ENCODE data around the gene ENPP1. TPM values are rescaled to one million over a fixed set of nuclear protein-coding genes. Genes with fewer than 3 reads are reported as not detected.

Gene ENPP1
- total RNA-seq (2022; extraction: Qiagen RNA extraction), result 1.2 to 1.6 TPM (median 1.5 TPM) in 5 replicates

GRCh38 chr6:131807644-131808459 lies at the start of gene ENPP1:
TSS of gene ENPP1 (plus strand) at chr6:131808020. CDS start at chr6:131808036, 16 bp downstream.

Other genes with a start within 250 kb of the ENPP1 start
- gene ARG1, start 234.8 kb upstream of the ENPP1 start, total RNA-seq (2022; extraction: Qiagen RNA extraction), result not detected in 5 replicates
- 6.2 to 7.9 TPM (median 7.1 TPM) in 5 replicates for gene MED23, start 179.8 kb upstream of the ENPP1 start, total RNA-seq (2022; extraction: Qiagen RNA extraction)
- gene ENPP3, start 170.7 kb upstream of the ENPP1 start, total RNA-seq (2022; extraction: Qiagen RNA extraction), result not detected in 5 replicates
- not detected in 5 replicates for gene OR2A4, start 106.6 kb upstream of the ENPP1 start, total RNA-seq (2022; extraction: Qiagen RNA extraction)
- not detected in 5 replicates for gene CTAGE9, start 97.0 kb upstream of the ENPP1 start, total RNA-seq (2022; extraction: Qiagen RNA extraction)
- 27.9 to 42.3 TPM (median 37.8 TPM) in 5 replicates for gene CCN2, start 143.4 kb downstream of the ENPP1 start, total RNA-seq (2022; extraction: Qiagen RNA extraction)